ENCODE measurements around the gene NTF3. TPM values are rescaled to one million over a fixed set of nuclear protein-coding genes. Genes with fewer than 3 reads are reported as not detected.

The NTF3 gene
- total RNA-seq, 1 experiment from 2014 or later = not detected

DNA sequence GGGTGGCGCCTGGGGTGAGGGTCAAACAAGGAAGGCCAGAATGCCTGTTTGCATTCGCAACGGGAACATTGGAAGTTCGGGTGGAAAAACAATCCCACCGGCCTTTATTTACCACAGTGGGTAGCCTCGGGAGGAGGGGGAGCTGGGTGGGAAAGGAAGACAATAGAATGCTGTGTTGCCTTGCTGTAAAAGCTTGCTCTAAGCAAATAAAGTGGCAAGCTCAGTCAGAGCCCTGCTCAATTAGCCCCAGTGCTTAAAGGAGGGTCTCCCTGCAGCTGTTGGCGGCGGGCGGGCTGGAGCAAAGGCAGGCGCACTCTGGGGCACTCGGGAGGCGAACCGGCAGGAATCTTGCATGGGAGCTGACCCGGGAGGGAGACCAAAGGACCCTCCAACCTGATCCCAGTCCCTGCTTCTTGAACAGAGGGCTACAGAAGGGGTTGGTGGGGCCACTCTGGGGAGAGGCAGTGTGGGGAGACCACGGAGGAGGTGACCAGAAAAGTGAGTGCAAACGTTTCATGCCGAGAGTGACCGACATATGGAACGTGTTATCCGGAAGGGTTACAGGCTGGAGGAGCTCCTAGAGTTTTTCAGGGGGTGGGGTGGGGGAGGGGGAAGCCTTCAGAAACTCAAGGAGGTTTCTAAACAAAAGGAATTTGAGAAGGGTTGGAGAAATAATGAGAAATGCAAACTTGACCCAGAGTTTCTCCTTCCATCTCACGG, 48.5 kb downstream of the NTF3 start:
- intact Hi-C loops (cut with micrococcal nuclease) = no loop called here
- H3K4me2 ChIP-seq (ENCODE audit: low read length) = no peak overlapping the region
- TF ChIP-seq YY1 (IDR thresholded peaks at IDR 0.05; ENCODE audit: extremely low read depth, insufficient replicate concordance, low read depth, low read length) (no peak), SRF (IDR thresholded peaks at IDR 0.05; ENCODE audit: low read depth) (no peak), FOSL1 (IDR thresholded peaks at IDR 0.05; ENCODE audit: low read depth) (no peak), SP1 (IDR thresholded peaks at IDR 0.05; ENCODE audit: low read depth) (no peak)
- TF ChIP-seq, protein P1, sequence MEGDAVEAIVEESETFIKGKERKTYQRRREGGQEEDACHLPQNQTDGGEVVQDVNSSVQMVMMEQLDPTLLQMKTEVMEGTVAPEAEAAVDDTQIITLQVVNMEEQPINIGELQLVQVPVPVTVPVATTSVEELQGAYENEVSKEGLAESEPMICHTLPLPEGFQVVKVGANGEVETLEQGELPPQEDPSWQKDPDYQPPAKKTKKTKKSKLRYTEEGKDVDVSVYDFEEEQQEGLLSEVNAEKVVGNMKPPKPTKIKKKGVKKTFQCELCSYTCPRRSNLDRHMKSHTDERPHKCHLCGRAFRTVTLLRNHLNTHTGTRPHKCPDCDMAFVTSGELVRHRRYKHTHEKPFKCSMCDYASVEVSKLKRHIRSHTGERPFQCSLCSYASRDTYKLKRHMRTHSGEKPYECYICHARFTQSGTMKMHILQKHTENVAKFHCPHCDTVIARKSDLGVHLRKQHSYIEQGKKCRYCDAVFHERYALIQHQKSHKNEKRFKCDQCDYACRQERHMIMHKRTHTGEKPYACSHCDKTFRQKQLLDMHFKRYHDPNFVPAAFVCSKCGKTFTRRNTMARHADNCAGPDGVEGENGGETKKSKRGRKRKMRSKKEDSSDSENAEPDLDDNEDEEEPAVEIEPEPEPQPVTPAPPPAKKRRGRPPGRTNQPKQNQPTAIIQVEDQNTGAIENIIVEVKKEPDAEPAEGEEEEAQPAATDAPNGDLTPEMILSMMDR (IDR thresholded peaks at IDR 0.05 in 2 of 3, conservative IDR thresholded peaks at IDR 0.05 in 1 of 3; ENCODE audit: borderline replicate concordance in 1 of 3, insufficient read depth in 1 of 3, low read depth in 2 of 3, low read length in 2 of 3) = no peak
- ChIA-PET POLR2A (no interaction called here), RAD21 (ENCODE audit: low non-redundant PET in 1 of 2, low total read pairs in 2 of 2, uncharacterized antibody in 2 of 2, unreplicated experiment in 2 of 2) (no interaction called here), CTCF (no interaction called here)
- H3K27me3 ChIP-seq (ENCODE audit: insufficient read depth, low read length) = peaks cover 42% of the 10 kb centered on the region
- DNase-seq (ENCODE audit: low read depth, low spot score) = no peak
- H3K79me2 ChIP-seq (ENCODE audit: insufficient read depth, low read length) = no peaks in the 10 kb centered on the region
- no peaks in the 10 kb centered on the region for H3K4me1 ChIP-seq (ENCODE audit: control insufficient read depth in 1 of 2, insufficient read depth in 2 of 2, low read length in 2 of 2)
- H3K9me3 ChIP-seq (ENCODE audit: control insufficient read depth in 1 of 2, insufficient read depth in 1 of 2, low read depth in 1 of 2, low read length in 2 of 2) = no peaks in the 10 kb centered on the region
- no peaks in the 10 kb centered on the region for H3K36me3 ChIP-seq (ENCODE audit: control insufficient read depth in 1 of 2, insufficient read depth in 2 of 2, low read length in 2 of 2)
- BruUV-seq (replicated peaks) = no TSS peak
- no peak overlapping the region for H3K9ac ChIP-seq (ENCODE audit: low read length)
- no peak overlapping the region for H2AFZ ChIP-seq (ENCODE audit: low read depth, low read length, poor library complexity, severe bottlenecking)
- no peak overlapping the region for H3K27ac ChIP-seq (ENCODE audit: low read depth, low read length)
- H3K9me2 ChIP-seq (ENCODE audit: insufficient read depth) = no peaks in the 10 kb centered on the region
- ATAC-seq = no peak
- no peaks in the 10 kb centered on the region for H4K20me1 ChIP-seq (ENCODE audit: insufficient read depth)
- H3K4me3 ChIP-seq (replicated peaks in 1 of 2; ENCODE audit: low read depth in 1 of 2, low read length in 2 of 2) = no peak overlapping the region

DNA sequence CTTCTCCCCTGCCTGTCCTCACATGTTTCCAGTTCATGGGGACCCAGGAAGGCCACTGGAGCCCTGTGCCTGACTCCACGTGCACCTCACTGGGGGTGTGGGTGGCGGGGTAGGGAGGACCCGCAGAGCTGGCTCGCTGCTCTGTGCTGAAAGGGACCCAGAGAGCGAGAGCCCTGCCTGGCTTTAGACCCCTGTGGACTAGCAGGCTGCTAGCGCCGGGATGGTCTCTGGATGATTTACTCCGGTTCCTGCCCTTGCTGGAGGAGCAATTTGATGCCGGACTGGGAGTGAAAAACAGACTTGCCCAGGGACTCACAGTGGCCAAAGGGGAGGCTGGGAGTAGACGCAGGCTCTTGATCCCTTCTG, 49.0 kb downstream of the NTF3 start:
- no peak overlapping the region for H3K4me2 ChIP-seq (ENCODE audit: low read length)
- no peaks in the 10 kb centered on the region for H3K36me3 ChIP-seq (ENCODE audit: control insufficient read depth in 1 of 2, insufficient read depth in 2 of 2, low read length in 2 of 2)
- H2AFZ ChIP-seq (ENCODE audit: low read depth, low read length, poor library complexity, severe bottlenecking) = no peak overlapping the region
- H3K9me2 ChIP-seq (ENCODE audit: insufficient read depth) = no peaks in the 10 kb centered on the region
- RAD21 ChIA-PET (ENCODE audit: low non-redundant PET in 1 of 2, low total read pairs in 2 of 2, uncharacterized antibody in 2 of 2, unreplicated experiment in 2 of 2) = no interaction called here
- H3K4me3 ChIP-seq (replicated peaks in 1 of 2; ENCODE audit: low read depth in 1 of 2, low read length in 2 of 2) = no peak overlapping the region
- no peaks in the 10 kb centered on the region for H3K79me2 ChIP-seq (ENCODE audit: insufficient read depth, low read length)
- POLR2A ChIA-PET = no interaction called here
- peaks cover 48% of the 10 kb centered on the region for H3K27me3 ChIP-seq (ENCODE audit: insufficient read depth, low read length)
- H3K9me3 ChIP-seq (ENCODE audit: control insufficient read depth in 1 of 2, insufficient read depth in 1 of 2, low read depth in 1 of 2, low read length in 2 of 2) = no peaks in the 10 kb centered on the region
- CTCF ChIA-PET = no interaction called here
- ATAC-seq (no peak), DNase-seq (ENCODE audit: low read depth, low spot score) (no peak)
- H3K4me1 ChIP-seq (ENCODE audit: control insufficient read depth in 1 of 2, insufficient read depth in 2 of 2, low read length in 2 of 2) = no peaks in the 10 kb centered on the region
- no peak overlapping the region for H3K9ac ChIP-seq (ENCODE audit: low read length)
- TF ChIP-seq CEBPB (IDR thresholded peaks at IDR 0.05; ENCODE audit: low read depth) (no peak), TCF7L2 (IDR thresholded peaks at IDR 0.05; ENCODE audit: borderline replicate concordance, extremely low read depth, insufficient read depth, insufficient read length) (no peak), SRF (IDR thresholded peaks at IDR 0.05; ENCODE audit: low read depth) (no peak), EZH2phosphoT487 (IDR thresholded peaks at IDR 0.05; ENCODE audit: borderline replicate concordance) (no peak), CBX3 (IDR thresholded peaks at IDR 0.05; ENCODE audit: low read depth) (no peak), ZNF274 (IDR thresholded peaks at IDR 0.05; ENCODE audit: low read depth, low read length) (no peak), EGR1 (IDR thresholded peaks at IDR 0.05; ENCODE audit: low read depth) (no peak), SIN3A (IDR thresholded peaks at IDR 0.05; ENCODE audit: low read depth) (no peak), FOSL1 (IDR thresholded peaks at IDR 0.05; ENCODE audit: low read depth) (no peak), JUND (IDR thresholded peaks at IDR 0.05) (no peak)
- TF ChIP-seq, protein P2, sequence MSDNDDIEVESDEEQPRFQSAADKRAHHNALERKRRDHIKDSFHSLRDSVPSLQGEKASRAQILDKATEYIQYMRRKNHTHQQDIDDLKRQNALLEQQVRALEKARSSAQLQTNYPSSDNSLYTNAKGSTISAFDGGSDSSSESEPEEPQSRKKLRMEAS (IDR thresholded peaks at IDR 0.05) = no peak
- H4K20me1 ChIP-seq (ENCODE audit: insufficient read depth) = no peaks in the 10 kb centered on the region
- BruUV-seq (replicated peaks) = no TSS peak
- intact Hi-C loops (cut with micrococcal nuclease) = no loop called here
- H3K27ac ChIP-seq (ENCODE audit: low read depth, low read length) = no peak overlapping the region
